IMR-90 (cell line): ENCODE measurements around the gene ITGB1BP2. TPM values are rescaled to one million over a fixed set of nuclear protein-coding genes. Genes with fewer than 3 reads are reported as not detected.
A peak's percentile ranks its signal among the peaks of the same experiment; 100 is the strongest.

Experiments
- ATAC-seq: fragments of 200-7000 bp; cut with Tn5 transposase; 2 replicates; pipeline ENCODE4 v1.9.1; 2020; ENCODE audit warnings: low read depth, mild to moderate bottlenecking, moderate library complexity
- BruUV-seq: library from RNA; stranded (reverse); fragments of 400-500 nt; replicated peaks from 2 replicates; lab custom pipeline; 2021; lab: Mats Ljungman, UMichigan
- CTCF ChIA-PET: fragments of 300-600 bp; formaldehyde crosslinking; extraction: SDS; loops from one replicate; lab custom pipeline; 2021; ENCODE audit warnings: antibody characterized with exemption; lab: Yijun Ruan, JAX
- POLR2A ChIA-PET: fragments of 300-600 bp; sonication (Branson Sonifier 250); formaldehyde crosslinking; loops from one replicate; lab custom pipeline; 2022; ENCODE audit warnings: antibody characterized with exemption; ENCODE audit not compliant: unreplicated experiment; lab: Charles Lee
- DNase-seq: peaks from one replicate; pipeline ENCODE4 v3.0.0; 2013
- H2AFZ ChIP-seq: replicated peaks from 2 replicates; pipeline ENCODE3; 2013; ENCODE audit warnings: low read length, mild to moderate bottlenecking; ENCODE audit not compliant: poor library complexity
- H2AK5ac ChIP-seq: 2 replicates; pipeline ENCODE4 v1.6.1; 2013; ENCODE audit warnings: low read depth, low read length, inconsistent platforms
- H2AK9ac ChIP-seq: replicated peaks from 2 replicates; pipeline ENCODE3; 2013; ENCODE audit warnings: mild to moderate bottlenecking, low read depth, low read length, moderate library complexity; ENCODE audit not compliant: poor library complexity
- H2BK120ac ChIP-seq: 2 replicates; pipeline ENCODE4 v1.6.1; 2013; ENCODE audit warnings: low read depth, low read length, inconsistent platforms
- H2BK15ac ChIP-seq: 3 replicates; pipeline ENCODE4 v1.6.1; 2013; ENCODE audit warnings: low read depth, low read length, inconsistent platforms
- H2BK20ac ChIP-seq: 2 replicates; pipeline ENCODE4 v1.6.1; 2013; ENCODE audit warnings: low read depth, mild to moderate bottlenecking, inconsistent platforms, low read length, moderate library complexity
- H2BK5ac ChIP-seq: 2 replicates; pipeline ENCODE4 v1.6.1; 2013; ENCODE audit warnings: mild to moderate bottlenecking, low read depth, low read length, inconsistent platforms; ENCODE audit not compliant: poor library complexity, severe bottlenecking
- H3K14ac ChIP-seq: replicated peaks from 2 replicates; pipeline ENCODE4 v1.6.1; 2013; ENCODE audit warnings: low read depth, low read length, inconsistent platforms
- H3K18ac ChIP-seq: 2 replicates; pipeline ENCODE4 v1.6.1; 2013; ENCODE audit warnings: low read depth, low read length, control low read depth
- H3K23ac ChIP-seq: 2 replicates; pipeline ENCODE4 v1.6.1; 2013; ENCODE audit warnings: low read depth, low read length, inconsistent platforms
- H3K27ac ChIP-seq: 2 replicates; pipeline ENCODE4 v1.5.1; 2013; ENCODE audit warnings: mild to moderate bottlenecking, control low read depth, low read length; ENCODE audit not compliant: insufficient read depth
- H3K27me3 ChIP-seq: 2 replicates; pipeline ENCODE4 v1.6.1; 2013; ENCODE audit warnings: low read length; ENCODE audit not compliant: control insufficient read depth, insufficient read depth
- H3K36me3 ChIP-seq: 2 replicates; pipeline ENCODE4 v1.6.1; 2013; ENCODE audit warnings: low read length, mixed read lengths; ENCODE audit not compliant: control insufficient read depth, insufficient read depth
- H3K4ac ChIP-seq: 2 replicates; pipeline ENCODE4 v1.6.1; 2013; ENCODE audit warnings: low read depth, low read length, inconsistent platforms
- H3K4me1 ChIP-seq: 2 replicates; pipeline ENCODE4 v1.6.1; 2013; ENCODE audit warnings: low read length, mixed read lengths; ENCODE audit not compliant: control insufficient read depth, insufficient read depth
- H3K4me2 ChIP-seq: 2 replicates; pipeline ENCODE4 v1.6.1; 2013; ENCODE audit warnings: low read depth, mild to moderate bottlenecking, control low read depth, low read length, moderate library complexity
- H3K4me3 ChIP-seq: 2 replicates; pipeline ENCODE4 v1.5.1; 2013; ENCODE audit warnings: low read depth, mild to moderate bottlenecking, control low read depth, low read length, moderate library complexity; ENCODE audit not compliant: insufficient read depth
- H3K56ac ChIP-seq: 2 replicates; pipeline ENCODE4 v1.6.1; 2013; ENCODE audit warnings: low read length, inconsistent platforms; ENCODE audit not compliant: insufficient read depth; ENCODE audit errors: extremely low read depth
- H3K79me1 ChIP-seq, 2 experiments: 2 replicates each; pipeline ENCODE4 v1.6.1; 2013; ENCODE audit warnings: low read length in 2 of 2, inconsistent platforms in 1 of 2, low read depth in 1 of 2
- H3K9ac ChIP-seq: 2 replicates; pipeline ENCODE4 v1.6.1; 2013; ENCODE audit warnings: low read depth, low read length, control low read depth
- H3K9me1 ChIP-seq: 2 replicates; pipeline ENCODE4 v1.6.1; 2013; ENCODE audit warnings: low read length, inconsistent platforms; ENCODE audit not compliant: insufficient read depth
- H3K9me3 ChIP-seq: 2 replicates; pipeline ENCODE4 v1.6.1; 2013; ENCODE audit warnings: low read length; ENCODE audit not compliant: control insufficient read depth, insufficient read depth
- H4K20me1 ChIP-seq: 2 replicates; pipeline ENCODE4 v1.6.1; 2013; ENCODE audit warnings: low read length, inconsistent platforms; ENCODE audit not compliant: insufficient read depth
- H4K5ac ChIP-seq: 2 replicates; pipeline ENCODE4 v1.6.1; 2013; ENCODE audit warnings: mild to moderate bottlenecking, low read depth, low read length, control low read depth
- H4K8ac ChIP-seq, 2 experiments: 2 replicates each; pipeline ENCODE4 v1.6.1; 2013; ENCODE audit warnings: low read depth in 2 of 2, low read length in 2 of 2, control low read depth in 1 of 2, inconsistent platforms in 1 of 2
- H4K91ac ChIP-seq: 2 replicates; pipeline ENCODE4 v1.6.1; 2013; ENCODE audit warnings: low read depth, low read length, inconsistent platforms; ENCODE audit not compliant: insufficient read depth
- CTCF ChIP-seq: conservative IDR thresholded peaks from 2 replicates; pipeline ENCODE4 v1.5.1; 2012; ENCODE audit warnings: mild to moderate bottlenecking, low read depth, low read length, improper control_type of control experiment
- ELK1 ChIP-seq: fragments of 150-350 bp; IDR thresholded peaks from 2 replicates; pipeline ENCODE4 v1.6.1; 2016; ENCODE audit warnings: low read depth, mild to moderate bottlenecking, low read length, moderate library complexity, borderline replicate concordance
- MAZ ChIP-seq: IDR thresholded peaks from 2 replicates; pipeline ENCODE4 v1.6.1; 2012; ENCODE audit warnings: low read depth, mild to moderate bottlenecking, low read length, improper control_type of control experiment, moderate library complexity, borderline replicate concordance
- MXI1 ChIP-seq: IDR thresholded peaks from 2 replicates; pipeline ENCODE4 v1.6.1; 2012; ENCODE audit warnings: low read depth, mild to moderate bottlenecking, low read length, moderate library complexity, borderline replicate concordance
- POLR2A ChIP-seq: IDR thresholded peaks from 2 replicates; pipeline ENCODE4 v1.6.1; 2012; ENCODE audit warnings: mild to moderate bottlenecking, low read depth, low read length
- RFX5 ChIP-seq: IDR thresholded peaks from 2 replicates; pipeline ENCODE4 v1.8.0; 2012; ENCODE audit warnings: low read depth, mild to moderate bottlenecking, low read length, moderate library complexity
- WGBS, 2 experiments: methylation state at CpG; one replicate each; pipeline versions ENCODE4 v1.1.5 to v1.1.7; 2013; ENCODE audit warnings: missing lambda C conversion rate in 2 of 2; ENCODE audit not compliant: insufficient read length in 1 of 2; ENCODE audit errors: extremely low coverage in 2 of 2; 5-methylcytosine and 5-hydroxymethylcytosine counted together
- dilution Hi-C: fragments of 300-500 bp; cut with HindIII; formaldehyde crosslinking; loops from one replicate; pipeline ENCODE4 v1.14.3; 2018; ENCODE audit warnings: low sequenced_read_pairs; ENCODE audit not compliant: unreplicated experiment
- in situ Hi-C: fragments of 300-500 bp; cut with MboI; formaldehyde crosslinking; loops from 3 replicates; pipeline ENCODE4 v1.14.3; 2019; ENCODE audit warnings: low sequenced_read_pairs, inconsistent platforms, mixed read lengths
- intact Hi-C: fragments of 100-400 bp; cut with micrococcal nuclease; formaldehyde crosslinking; loops from 2 replicates; pipeline ENCODE4 v1.10.0; 2022
- polyA plus RNA-seq, 3 experiments: library from polyadenylated mRNA; depleted of rRNA; stranded (reverse); fragments of >200 nt; gene quantifications; 2 replicates each; pipeline ENCODE4 v1.2.3, GENCODE V29; 2012; ENCODE audit warnings: low replicate concordance in 1 of 3
- total RNA-seq: library from RNA; depleted of rRNA; stranded (reverse); fragments of >200 nt; gene quantifications from 2 replicates; pipeline ENCODE4 v1.2.3, GENCODE V29; 2012

Gene ITGB1BP2
- total and polyA plus RNA-seq, 2 of the 4 experiments (the other 2 are of a cell fraction): 3.0 to 3.5 TPM

GRCh38 chrX:71283403-71284143 lies 18.0 kb upstream of the ITGB1BP2 start, which contains the start of gene NONO:
Gene NONO, plus strand, starts transcription at chrX:71283635. Its CDS starts 7,003 bp downstream, at chrX:71290638.
- no peaks in the 10 kb centered on the region for H3K4me1 ChIP-seq
- peak; percentile 99 for DNase-seq
- WGBS, 2 experiments: 32% methylated on average over 14 of the region's 57 CpGs; no CpG with 5 or more reads in 1 of the 2 experiments
- peak within 1 kb of the TSS; percentile 95 for H3K4me2 ChIP-seq
- H4K20me1 ChIP-seq: peaks cover 31% of the 10 kb centered on the region
- peak within 1 kb of the TSS; percentile 94 for H3K4ac ChIP-seq
- in situ Hi-C loops (no loop called here), dilution Hi-C loops (no loop called here), intact Hi-C loops (loop anchor here (2.0 to 5.0 kb wide), 3 partner anchors 29 to 101 kb away; partner anchors contain the start of genes TAF1 and ZMYM3)
- ChIA-PET CTCF (interaction anchor here (0.7 kb wide), 1 partner anchor 134 kb away, joined by 4 read pairs; no protein-coding TSS in a partner anchor), POLR2A (interaction anchor here (0.6 to 0.9 kb wide), 2 partner anchors 9 to 77 kb away, joined by 3 read pairs; no protein-coding TSS in a partner anchor)
- peaks cover 6% of the 10 kb centered on the region for H3K36me3 ChIP-seq
- peak within 1 kb of the TSS; percentile 90 to 99 for H4K8ac ChIP-seq
- peak; percentile 84 for ATAC-seq
- 0 out of 2 replicates have a peak within 1 kb of the TSS, but pooled peaks have one; percentile 45 for H2BK20ac ChIP-seq
- H2BK5ac ChIP-seq: peak within 1 kb of the TSS; percentile 95
- no peaks in the 10 kb centered on the region for H3K9me1 ChIP-seq
- TSS peak; percentile 58 for BruUV-seq
- peak within 1 kb of the TSS; percentile 98 for H3K27ac ChIP-seq
- H2BK120ac ChIP-seq: peak within 1 kb of the TSS; percentile 86
- no peaks in the 10 kb centered on the region; a peak in 1 of 4 replicates for H3K79me1 ChIP-seq
- H4K91ac ChIP-seq: peak within 1 kb of the TSS; percentile 80
- peaks cover 2% of the 10 kb centered on the region; the same call in 1 of the 2 replicates for H3K9me3 ChIP-seq
- peak within 1 kb of the TSS; percentile 94 for H3K23ac ChIP-seq
- no peak for TF ChIP-seq ELK1
- TF ChIP-seq POLR2A: peak; percentile 89
- no peak for TF ChIP-seq RFX5
- peak; percentile 9; the same call in 1 of the 2 replicates for TF ChIP-seq MAZ
- no peak for TF ChIP-seq MXI1
- 0 out of 2 replicates have a peak, but pooled peaks have one; percentile 23 for TF ChIP-seq CTCF
- peak within 1 kb of the TSS; percentile 81 for H2AK5ac ChIP-seq
- H3K56ac ChIP-seq: peak within 1 kb of the TSS; percentile 91
- H3K4me3 ChIP-seq: peak within 1 kb of the TSS; percentile 90
- H3K14ac ChIP-seq: peak within 1 kb of the TSS; percentile 94
- peak within 1 kb of the TSS; percentile 97 for H4K5ac ChIP-seq
- peak within 1 kb of the TSS; percentile 83 for H2AFZ ChIP-seq
- peak within 1 kb of the TSS; percentile 94 for H3K9ac ChIP-seq
- peak within 1 kb of the TSS; percentile 97 for H3K18ac ChIP-seq
- H2BK15ac ChIP-seq: peak within 1 kb of the TSS; percentile 67; the same call in 2 of the 3 replicates
- H2AK9ac ChIP-seq: peak within 1 kb of the TSS; percentile 90
- no peaks in the 10 kb centered on the region for H3K27me3 ChIP-seq
